HepG2 (cell line): ENCODE measurements around the gene THOP1. TPM values are rescaled to one million over a fixed set of nuclear protein-coding genes. Genes with fewer than 3 reads are reported as not detected.
A peak's percentile ranks its signal among the peaks of the same experiment; 100 is the strongest.

ENCODE experiments used
- AKAP8 ChIP-seq: sonication (generic); formaldehyde crosslinking; IDR thresholded peaks from 2 replicates; pipeline ENCODE4 v1.5.1; 2020; ENCODE audit warnings: mild to moderate bottlenecking, missing genetic modification reagents
- CENPT ChIP-seq: sonication (generic); formaldehyde crosslinking; IDR thresholded peaks from 2 replicates; pipeline ENCODE4 v1.8.0; 2022; ENCODE audit warnings: low read depth, mild to moderate bottlenecking, moderate library complexity, missing genetic modification reagents
- CREB1 ChIP-seq, 2 experiments: fragments of 450-650 bp in 1 of 2; IDR thresholded peaks; 2 replicates each; pipeline ENCODE4 v1.6.1; 2016 to 2017; ENCODE audit warnings: control low read depth in 1 of 2, mild to moderate bottlenecking in 1 of 2, missing compliant biosample characterization in 1 of 2, missing genetic modification characterization in 1 of 2
- FOXK1 ChIP-seq: sonication (generic); formaldehyde crosslinking; IDR thresholded peaks from 2 replicates; pipeline ENCODE4 v1.4.0; 2020; ENCODE audit warnings: low read depth, missing genetic modification reagents, borderline replicate concordance
- HES4 ChIP-seq: sonication (generic); formaldehyde crosslinking; IDR thresholded peaks from 2 replicates; pipeline ENCODE4 v1.9.0; 2021; ENCODE audit warnings: mild to moderate bottlenecking, missing genetic modification reagents, borderline replicate concordance
- IKZF4 ChIP-seq: sonication (generic); formaldehyde crosslinking; IDR thresholded peaks from 2 replicates; pipeline ENCODE4 v1.5.1; 2020; ENCODE audit warnings: borderline replicate concordance, mild to moderate bottlenecking, low read depth, missing genetic modification reagents; ENCODE audit errors: not compliant biosample characterization
- JARID2 ChIP-seq: sonication (generic); formaldehyde crosslinking; IDR thresholded peaks from 2 replicates; pipeline ENCODE4 v1.8.1; 2023; ENCODE audit warnings: missing genetic modification reagents, inconsistent platforms; ENCODE audit not compliant: insufficient replicate concordance
- JUNB ChIP-seq: sonication (generic); formaldehyde crosslinking; IDR thresholded peaks from 2 replicates; pipeline ENCODE4 v1.8.0; 2022; ENCODE audit warnings: missing genetic modification reagents, mild to moderate bottlenecking, borderline replicate concordance
- KLF13 ChIP-seq: sonication (generic); formaldehyde crosslinking; IDR thresholded peaks from 2 replicates; pipeline ENCODE4 v1.4.0; 2020; ENCODE audit warnings: mild to moderate bottlenecking, missing genetic modification reagents
- KLF16 ChIP-seq, 2 experiments: sonication (generic) in 1 of 2; formaldehyde crosslinking in 1 of 2; IDR thresholded peaks; 2 replicates each; pipeline versions ENCODE4 v1.6.1 to v1.8.0; 2016 to 2023; ENCODE audit warnings: missing genetic modification reagents in 2 of 2, missing compliant biosample characterization in 1 of 2
- NFE2L1 ChIP-seq: sonication (generic); formaldehyde crosslinking; IDR thresholded peaks from 2 replicates; pipeline ENCODE4 v1.4.0; 2020; ENCODE audit warnings: missing genetic modification reagents, mild to moderate bottlenecking, borderline replicate concordance
- PLRG1 ChIP-seq: fragments of 450-650 bp; conservative IDR thresholded peaks from 2 replicates; pipeline ENCODE4 v1.6.1; 2016
- PTBP1 ChIP-seq: fragments of 200-400 bp; formaldehyde crosslinking; IDR thresholded peaks from 2 replicates; pipeline ENCODE4 v1.6.1; 2018; ENCODE audit warnings: low read length, low read depth; ENCODE audit not compliant: poor library complexity, severe bottlenecking
- SP4 ChIP-seq: sonication (generic); formaldehyde crosslinking; IDR thresholded peaks from 2 replicates; pipeline ENCODE4 v1.8.1; 2023; ENCODE audit warnings: mild to moderate bottlenecking, missing genetic modification reagents
- TFE3 ChIP-seq: IDR thresholded peaks from 2 replicates; pipeline ENCODE4 v1.6.1; 2016
- ZNF256 ChIP-seq: sonication (generic); formaldehyde crosslinking; conservative IDR thresholded peaks from 2 replicates; pipeline ENCODE4 v1.4.0; 2020; ENCODE audit warnings: missing genetic modification reagents
- ZNF3 ChIP-seq: IDR thresholded peaks from 2 replicates; pipeline ENCODE4 v1.7.0; 2017; ENCODE audit warnings: inconsistent platforms
- ZNF430 ChIP-seq: sonication (generic); formaldehyde crosslinking; IDR thresholded peaks from 2 replicates; pipeline ENCODE4 v1.9.0; 2021; ENCODE audit warnings: mild to moderate bottlenecking, missing genetic modification reagents
- ZNF564 ChIP-seq: sonication (generic); formaldehyde crosslinking; IDR thresholded peaks from 2 replicates; pipeline ENCODE4 v1.8.1; 2023; ENCODE audit warnings: mild to moderate bottlenecking, missing genetic modification reagents
- ZNF7 ChIP-seq: IDR thresholded peaks from 2 replicates; pipeline ENCODE4 v1.6.1; 2016; ENCODE audit warnings: missing biosample characterization, missing genetic modification reagents
- ZNF713 ChIP-seq: sonication (generic); formaldehyde crosslinking; IDR thresholded peaks from 2 replicates; pipeline ENCODE4 v1.4.0; 2020; ENCODE audit warnings: mild to moderate bottlenecking, missing genetic modification reagents
- ZNF746 ChIP-seq: sonication (generic); formaldehyde crosslinking; IDR thresholded peaks from 2 replicates; pipeline ENCODE4 v1.8.0; 2022; ENCODE audit warnings: mild to moderate bottlenecking, missing genetic modification reagents
- ZNF816 ChIP-seq: sonication (generic); formaldehyde crosslinking; IDR thresholded peaks from 2 replicates; pipeline ENCODE4 v1.8.0; 2022; ENCODE audit warnings: missing genetic modification reagents, mild to moderate bottlenecking, borderline replicate concordance
- ZNF883 ChIP-seq: sonication (generic); formaldehyde crosslinking; IDR thresholded peaks from 2 replicates; pipeline ENCODE4 v1.5.1; 2020; ENCODE audit warnings: mild to moderate bottlenecking, missing genetic modification reagents; ENCODE audit errors: not compliant biosample characterization
- ZSCAN22 ChIP-seq: sonication (generic); formaldehyde crosslinking; IDR thresholded peaks from 2 replicates; pipeline ENCODE4 v1.4.0; 2020; ENCODE audit warnings: mild to moderate bottlenecking, missing genetic modification reagents
- polyA plus RNA-seq, 8 experiments: library from polyadenylated mRNA; depleted of rRNA in 3 of 8; stranded (reverse) in 7 of 8; unstranded in 1 of 8; fragments of >200 nt; fragmentation: Illumina TruSeq in 4 of 8; extraction: Trizol in 4 of 8; gene quantifications; 2 replicates each; pipeline versions ENCODE4 v1.2.1 to v1.2.3, GENCODE V29; 2011 to 2016; ENCODE audit warnings: low read depth in 4 of 8, missing spikeins in 1 of 8, mixed read lengths in 1 of 8; ENCODE audit not compliant: insufficient read depth in 1 of 8
- total RNA-seq, 5 experiments: library from RNA; depleted of rRNA; stranded (reverse); fragments of >200 nt; fragmentation: Illumina TruSeq; extraction: Trizol; gene quantifications; 2 replicates each; pipeline ENCODE4 v1.2.3, GENCODE V29; 2016; ENCODE audit warnings: low read depth in 1 of 5
- TF ChIP-seq, protein P1 (sequence below): IDR thresholded peaks from 2 replicates; pipeline ENCODE4 v1.6.1; 2016; ENCODE audit warnings: missing genetic modification reagents, missing compliant biosample characterization
- TF ChIP-seq, protein P2 (sequence below): sonication (generic); formaldehyde crosslinking; IDR thresholded peaks from 2 replicates; pipeline ENCODE4 v1.8.0; 2022; ENCODE audit warnings: mild to moderate bottlenecking, missing genetic modification reagents; ENCODE audit not compliant: insufficient replicate concordance

The THOP1 gene
- total and polyA plus RNA-seq, 2 of the 13 experiments (the other 11 are each of a cell fraction or from before 2014, with no cell fraction given), result 74.4 to 116 TPM

GRCh38 chr19:2782936-2783780 is 2.1 kb upstream of the THOP1 start, which contains the start of gene SGTA (continued):
- TF ChIP-seq SP4 (CRISPR knock-in tag), result peak; percentile 79
- peak; percentile 89; the same call in 1 of the 2 replicates for TF ChIP-seq ZNF430 (CRISPR knock-in tag)
- TF ChIP-seq TFE3 (CRISPR knock-in tag), result peak; percentile 94
- TF ChIP-seq ZNF7, result no peak
- TF ChIP-seq, protein P1, sequence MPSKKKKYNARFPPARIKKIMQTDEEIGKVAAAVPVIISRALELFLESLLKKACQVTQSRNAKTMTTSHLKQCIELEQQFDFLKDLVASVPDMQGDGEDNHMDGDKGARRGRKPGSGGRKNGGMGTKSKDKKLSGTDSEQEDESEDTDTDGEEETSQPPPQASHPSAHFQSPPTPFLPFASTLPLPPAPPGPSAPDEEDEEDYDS, result peak; percentile 69
- peak; percentile 80; the same call in 1 of the 2 replicates for TF ChIP-seq ZNF746 (CRISPR knock-in tag)
- TF ChIP-seq ZNF3 (CRISPR knock-in tag), result no peak
- TF ChIP-seq CREB1 (IDR thresholded peaks at IDR 0.05), result peak; percentile 96
- peak; percentile 97 for TF ChIP-seq CREB1 (CRISPR knock-in tag; IDR thresholded peaks at IDR 0.05)
- TF ChIP-seq NFE2L1 (CRISPR knock-in tag), result 0 out of 2 replicates have a peak, but pooled peaks have one; percentile 39
- TF ChIP-seq ZNF713 (CRISPR knock-in tag), result 0 out of 2 replicates have a peak, but pooled peaks have one; percentile 21
- peak; percentile 22; the same call in 1 of the 2 replicates for TF ChIP-seq JUNB (CRISPR knock-in tag)
- no peak for TF ChIP-seq KLF13 (CRISPR knock-in tag)
- peak in 1 of 2 experiments; percentile 94; a peak in 2 of 4 replicates for TF ChIP-seq KLF16 (CRISPR knock-in tag; IDR thresholded peaks at IDR 0.05)
- TF ChIP-seq CENPT, result peak; percentile 97
- peak; percentile 70 for TF ChIP-seq IKZF4 (CRISPR knock-in tag)
- TF ChIP-seq HES4 (CRISPR knock-in tag), result peak; percentile 92; the same call in 1 of the 2 replicates
- 0 out of 2 replicates have a peak, but pooled peaks have one; percentile 36 for TF ChIP-seq ZSCAN22 (CRISPR knock-in tag)
- peak; percentile 98 for TF ChIP-seq ZNF883
- TF ChIP-seq JARID2 (CRISPR knock-in tag), result no peak
- no peak for TF ChIP-seq PLRG1
- TF ChIP-seq ZNF256 (CRISPR knock-in tag), result peak; percentile 99
- peak; percentile 30 for TF ChIP-seq PTBP1
- peak; percentile 95 for TF ChIP-seq ZNF564 (CRISPR knock-in tag)
- peak; percentile 82 for TF ChIP-seq FOXK1 (CRISPR knock-in tag)
- peak; percentile 91; the same call in 1 of the 2 replicates for TF ChIP-seq ZNF816
- TF ChIP-seq AKAP8 (CRISPR knock-in tag), result peak; percentile 32; the same call in 1 of the 2 replicates
- TF ChIP-seq, protein P2, sequence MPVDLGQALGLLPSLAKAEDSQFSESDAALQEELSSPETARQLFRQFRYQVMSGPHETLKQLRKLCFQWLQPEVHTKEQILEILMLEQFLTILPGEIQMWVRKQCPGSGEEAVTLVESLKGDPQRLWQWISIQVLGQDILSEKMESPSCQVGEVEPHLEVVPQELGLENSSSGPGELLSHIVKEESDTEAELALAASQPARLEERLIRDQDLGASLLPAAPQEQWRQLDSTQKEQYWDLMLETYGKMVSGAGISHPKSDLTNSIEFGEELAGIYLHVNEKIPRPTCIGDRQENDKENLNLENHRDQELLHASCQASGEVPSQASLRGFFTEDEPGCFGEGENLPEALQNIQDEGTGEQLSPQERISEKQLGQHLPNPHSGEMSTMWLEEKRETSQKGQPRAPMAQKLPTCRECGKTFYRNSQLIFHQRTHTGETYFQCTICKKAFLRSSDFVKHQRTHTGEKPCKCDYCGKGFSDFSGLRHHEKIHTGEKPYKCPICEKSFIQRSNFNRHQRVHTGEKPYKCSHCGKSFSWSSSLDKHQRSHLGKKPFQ (CRISPR knock-in tag), result peak; percentile 77
